Mesenteric fat pad (tissue), 1 donor: ENCODE results near the gene ATAD3B. TPM values are rescaled to one million over a fixed set of nuclear protein-coding genes. Genes with fewer than 3 reads are reported as not detected.

ENCODE experiments used
- DNase-seq: peaks from one replicate; pipeline ENCODE4 v3.0.0-alpha.2; 2020; ENCODE audit warnings: low spot score
- total RNA-seq: library from RNA; stranded (reverse); fragmentation: NEBNext Ultra II Directional; extraction: Animal tissue kit (Norgen Biotek cat#: 25700); gene quantifications from one replicate; pipeline ENCODE4 v1.2.1, GENCODE V29; 2021
- donor health status: DM: yes; HTN: yes; CAD: no.

ATAD3B gene
- total RNA-seq, 1 donor from 2014 or later: 12.6 TPM

DNA sequence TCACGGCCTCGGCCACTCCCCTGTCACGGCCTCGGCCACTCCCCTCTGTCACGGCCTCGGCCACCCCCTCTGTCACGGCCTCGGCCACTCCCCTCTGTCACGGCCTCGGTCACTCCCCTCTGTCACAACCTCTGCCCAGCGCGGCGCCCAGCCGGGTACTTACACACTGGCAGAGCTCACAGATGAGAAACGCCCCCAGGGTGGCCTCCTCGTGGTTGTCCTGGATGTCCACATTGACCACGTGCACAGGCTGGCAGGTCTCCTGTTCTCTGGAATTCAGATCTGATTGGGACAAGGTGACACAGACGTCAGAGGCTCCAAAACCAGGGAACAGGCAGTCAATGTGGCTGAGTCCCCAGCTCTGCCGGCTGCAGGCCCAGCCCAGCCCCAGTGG is 72.1 kb downstream of the ATAD3B start:
- DNase-seq: no peak

DNA sequence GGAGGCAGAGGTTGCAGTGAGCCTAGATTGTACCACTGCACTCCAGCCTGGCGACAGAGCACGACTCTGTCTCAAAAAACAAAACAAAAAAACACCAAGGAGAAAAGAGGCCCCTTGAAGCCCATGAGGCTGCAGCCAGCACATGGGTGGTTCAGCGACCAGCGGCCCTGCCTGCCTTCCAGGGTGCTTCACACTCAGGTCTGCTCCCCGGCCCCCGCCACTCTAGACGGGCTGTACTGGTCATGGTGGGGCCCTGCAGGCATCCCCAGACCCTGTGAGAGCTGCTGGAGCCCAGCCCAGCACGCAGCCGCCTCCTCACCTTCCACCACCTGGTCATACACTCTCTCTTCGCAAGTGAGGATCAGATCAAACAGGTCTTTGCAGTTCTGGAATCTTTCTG is 73.0 kb downstream of the ATAD3B start:
- DNase-seq: no peak

Other genes starting within 250 kb of the ATAD3B start
- 144 TPM for gene SDF4, start 239.8 kb upstream of the ATAD3B start, total RNA-seq
- gene B3GALT6, start 239.5 kb upstream of the ATAD3B start, total RNA-seq: 14.1 TPM
- gene C1QTNF12, start 225.0 kb upstream of the ATAD3B start, total RNA-seq: 2.9 TPM
- gene UBE2J2, start 197.9 kb upstream of the ATAD3B start, total RNA-seq: 56.5 TPM
- gene SCNN1D, start 191.3 kb upstream of the ATAD3B start, total RNA-seq: 2.1 TPM
- gene ACAP3, start 163.8 kb upstream of the ATAD3B start, total RNA-seq: 36.6 TPM
- 11.6 TPM for gene PUSL1, start 163.2 kb upstream of the ATAD3B start, total RNA-seq
- gene INTS11, start 147.1 kb upstream of the ATAD3B start, total RNA-seq: 74.7 TPM
- gene CPTP, start 147.0 kb upstream of the ATAD3B start, total RNA-seq: 19.7 TPM
- 0.19 TPM for gene TAS1R3, start 140.5 kb upstream of the ATAD3B start, total RNA-seq
- gene DVL1, start 122.3 kb upstream of the ATAD3B start, total RNA-seq: 52.1 TPM
- 109 TPM for gene MXRA8, start 113.2 kb upstream of the ATAD3B start, total RNA-seq
- 120 TPM for gene AURKAIP1, start 96.6 kb upstream of the ATAD3B start, total RNA-seq
- gene CCNL2, start 72.4 kb upstream of the ATAD3B start, total RNA-seq: 162 TPM
- gene MRPL20, start 64.5 kb upstream of the ATAD3B start, total RNA-seq: 122 TPM
- 4.1 TPM for gene ANKRD65, start 50.5 kb upstream of the ATAD3B start, total RNA-seq
- gene VWA1, start 36.1 kb upstream of the ATAD3B start, total RNA-seq: 41.1 TPM
- 0.51 TPM for gene ATAD3C, start 22.1 kb upstream of the ATAD3B start, total RNA-seq
- gene ATAD3A, start 40.4 kb downstream of the ATAD3B start, total RNA-seq: 26.2 TPM
- gene TMEM240, start 68.9 kb downstream of the ATAD3B start, total RNA-seq: 1.4 TPM
- 144 TPM for gene SSU72, start 103.1 kb downstream of the ATAD3B start, total RNA-seq
- 2.9 TPM for gene FNDC10, start 128.4 kb downstream of the ATAD3B start, total RNA-seq
- 37.9 TPM for gene MIB2, start 143.7 kb downstream of the ATAD3B start, total RNA-seq
- 17.2 TPM for gene MMP23B, start 160.4 kb downstream of the ATAD3B start, total RNA-seq
- 20.8 TPM for gene CDK11B, start 187.2 kb downstream of the ATAD3B start, total RNA-seq
- 27.7 TPM for gene SLC35E2B, start 221.0 kb downstream of the ATAD3B start, total RNA-seq